H1 (cell line): ENCODE measurements around the gene RIMS1. TPM values are rescaled to one million over a fixed set of nuclear protein-coding genes. Genes with fewer than 3 reads are reported as not detected.

Experiments used
- CTCF ChIA-PET: fragments of 300-600 bp; sonication (Branson Sonifier 250); formaldehyde crosslinking; loops from one replicate; lab custom pipeline; 2021; ENCODE audit not compliant: partially characterized antibody; lab: Charles Lee
- POLR2A ChIA-PET: fragments of 300-600 bp; sonication (Branson Sonifier 250); formaldehyde crosslinking; loops from one replicate; lab custom pipeline; 2021; ENCODE audit warnings: inconsistent platforms; ENCODE audit not compliant: partially characterized antibody; lab: Charles Lee
- DNase-seq, 2 experiments: peaks; one replicate each; pipeline versions ENCODE4 v3.0.0 to v3.0.0-alpha.2; 2010 to 2022; ENCODE audit warnings: low spot score in 2 of 2, low read depth in 1 of 2, mixed read lengths in 1 of 2
- FAIRE-seq: peaks from 2 replicates; lab custom pipeline; 2011; peaks lifted over from hg19 to GRCh38; lab: Jason Lieb, UNC
- H2AFZ ChIP-seq: 2 replicates; pipeline ENCODE4 v1.8.1; 2012; ENCODE audit warnings: low read length, inconsistent platforms
- H2AK5ac ChIP-seq: 2 replicates; pipeline ENCODE4 v1.6.1; 2013; ENCODE audit warnings: low read depth, low read length
- H2BK120ac ChIP-seq: replicated peaks from 2 replicates; pipeline ENCODE3; 2013; ENCODE audit warnings: low read depth, low read length, inconsistent platforms
- H2BK12ac ChIP-seq: 2 replicates; pipeline ENCODE4 v1.6.1; 2013; ENCODE audit warnings: low read depth, low read length
- H2BK15ac ChIP-seq: 2 replicates; pipeline ENCODE4 v1.6.1; 2013; ENCODE audit warnings: low read length
- H2BK20ac ChIP-seq: 2 replicates; pipeline ENCODE4 v1.6.1; 2013; ENCODE audit warnings: low read length
- H2BK5ac ChIP-seq: 2 replicates; pipeline ENCODE4 v1.6.1; 2013; ENCODE audit warnings: low read depth, low read length
- H3K14ac ChIP-seq: 2 replicates; pipeline ENCODE4 v1.6.1; 2013; ENCODE audit warnings: inconsistent platforms; ENCODE audit not compliant: insufficient read length
- H3K18ac ChIP-seq: 2 replicates; pipeline ENCODE4 v1.6.1; 2013; ENCODE audit warnings: low read length; ENCODE audit errors: extremely low read depth
- H3K23ac ChIP-seq: 2 replicates; pipeline ENCODE4 v1.6.1; 2013; ENCODE audit warnings: inconsistent platforms; ENCODE audit not compliant: insufficient read length
- H3K23me2 ChIP-seq: 2 replicates; pipeline ENCODE4 v1.6.1; 2013; ENCODE audit warnings: low read depth, low read length
- H3K27ac ChIP-seq: 2 replicates; pipeline ENCODE4 v1.6.1; 2011; ENCODE audit warnings: low read depth, low read length, inconsistent platforms
- H3K27me3 ChIP-seq, 4 experiments: replicated peaks in 1 of 4; 1 replicate in 1 of 4; 2 replicates in 3 of 4; pipeline versions ENCODE4 v1.6.1 to v1.8.1; 2011 to 2013; ENCODE audit warnings: low read length in 3 of 4, mild to moderate bottlenecking in 3 of 4, inconsistent platforms in 2 of 4, mixed read lengths in 2 of 4, moderate library complexity in 1 of 4; ENCODE audit not compliant: control insufficient read depth in 3 of 4, insufficient read depth in 3 of 4; ENCODE audit errors: extremely low read depth in 1 of 4
- H3K36me3 ChIP-seq, 4 experiments: 2 replicates each; pipeline versions ENCODE4 v1.6.1 to v1.8.1; 2011 to 2013; ENCODE audit warnings: mild to moderate bottlenecking in 4 of 4, low read length in 3 of 4, moderate library complexity in 2 of 4, control low read depth in 1 of 4, inconsistent platforms in 1 of 4; ENCODE audit not compliant: insufficient read depth in 4 of 4, control insufficient read depth in 2 of 4
- H3K4ac ChIP-seq: replicated peaks from 2 replicates; pipeline ENCODE3; 2013; ENCODE audit warnings: low read length, low read depth, mixed read lengths, inconsistent platforms; ENCODE audit not compliant: insufficient read length
- H3K4me1 ChIP-seq, 4 experiments: replicated peaks in 1 of 4; 1 replicate in 1 of 4; 2 replicates in 3 of 4; pipeline versions ENCODE4 v1.6.1 to v1.8.1; 2011 to 2013; ENCODE audit warnings: low read length in 3 of 4, inconsistent platforms in 2 of 4, mixed read lengths in 1 of 4; ENCODE audit not compliant: insufficient read depth in 4 of 4, control insufficient read depth in 3 of 4
- H3K4me2 ChIP-seq, 2 experiments: 2 replicates each; pipeline versions ENCODE4 v1.6.1 to v1.8.1; 2011 to 2013; ENCODE audit warnings: low read depth in 2 of 2, low read length in 2 of 2, control low read depth in 1 of 2, inconsistent platforms in 1 of 2, mild to moderate bottlenecking in 1 of 2; ENCODE audit not compliant: insufficient read depth in 1 of 2
- H3K4me3 ChIP-seq, 4 experiments: fragments of 200-600, 300-600 bp in 1 of 4; sonication (generic), shearing (Covaris generic), sonication (Bioruptor Twin) in 1 of 4; 2 replicates each; pipeline versions ENCODE4 v1.5.1 to v1.8.1; 2011 to 2016; ENCODE audit warnings: low read length in 4 of 4, low read depth in 3 of 4, control low read depth in 2 of 4, inconsistent platforms in 2 of 4, mild to moderate bottlenecking in 2 of 4, mixed read lengths in 1 of 4, moderate library complexity in 1 of 4; ENCODE audit not compliant: insufficient read depth in 2 of 4; ENCODE audit errors: extremely low read depth in 1 of 4
- H3K56ac ChIP-seq: replicated peaks from 2 replicates; pipeline ENCODE3; 2013; ENCODE audit warnings: low read depth, mild to moderate bottlenecking, mixed read lengths, low read length, inconsistent platforms; ENCODE audit not compliant: insufficient read length
- H3K79me1 ChIP-seq: 2 replicates; pipeline ENCODE4 v1.6.1; 2013; ENCODE audit warnings: low read depth, low read length, control low read depth
- H3K79me2 ChIP-seq, 2 experiments: 2 replicates each; pipeline versions ENCODE4 v1.6.1 to v1.8.1; 2012 to 2013; ENCODE audit warnings: low read length in 2 of 2, mild to moderate bottlenecking in 2 of 2, inconsistent platforms in 1 of 2; ENCODE audit not compliant: insufficient read depth in 2 of 2, control insufficient read depth in 1 of 2
- H3K9ac ChIP-seq, 4 experiments: replicated peaks in 1 of 4; 1 replicate in 1 of 4; 2 replicates in 3 of 4; pipeline versions ENCODE4 v1.6.1 to v1.8.1; 2011 to 2013; ENCODE audit warnings: low read depth in 3 of 4, low read length in 3 of 4, control low read depth in 2 of 4, mild to moderate bottlenecking in 2 of 4, moderate library complexity in 2 of 4, inconsistent platforms in 1 of 4; ENCODE audit errors: extremely low read depth in 1 of 4
- H3K9me3 ChIP-seq, 2 experiments: 2 replicates each; pipeline versions ENCODE4 v1.6.1 to v1.8.1; 2012 to 2013; ENCODE audit warnings: mild to moderate bottlenecking in 2 of 2, moderate library complexity in 2 of 2, control low read depth in 1 of 2, inconsistent platforms in 1 of 2, low read depth in 1 of 2, low read length in 1 of 2, mixed read lengths in 1 of 2; ENCODE audit not compliant: insufficient read depth in 2 of 2
- H4K20me1 ChIP-seq, 2 experiments: replicated peaks in 1 of 2; 2 replicates each; pipeline versions ENCODE3 to v1.8.1; 2011 to 2013; ENCODE audit warnings: inconsistent platforms in 2 of 2, low read length in 2 of 2, mild to moderate bottlenecking in 1 of 2; ENCODE audit not compliant: insufficient read depth in 2 of 2, control insufficient read depth in 1 of 2
- H4K5ac ChIP-seq: 2 replicates; pipeline ENCODE4 v1.6.1; 2013; ENCODE audit warnings: low read length, low read depth, mixed read lengths, inconsistent platforms; ENCODE audit not compliant: insufficient read length
- H4K8ac ChIP-seq: 2 replicates; pipeline ENCODE4 v1.8.0; 2013; ENCODE audit warnings: mild to moderate bottlenecking, moderate library complexity, low read length, inconsistent platforms; ENCODE audit not compliant: insufficient read depth; ENCODE audit errors: extremely low read depth
- H4K91ac ChIP-seq: replicated peaks from 2 replicates; pipeline ENCODE3; 2013; ENCODE audit warnings: low read length, mixed read lengths, inconsistent platforms; ENCODE audit not compliant: insufficient read length
- POLR2AphosphoS5 ChIP-seq: IDR thresholded peaks from 2 replicates; pipeline ENCODE4 v1.6.1; 2011; ENCODE audit warnings: low read depth, low read length
- RAD21 ChIP-seq, 2 experiments: IDR thresholded peaks in 1 of 2; conservative IDR thresholded peaks in 1 of 2; 2 replicates each; pipeline ENCODE4 v1.6.1; 2011; ENCODE audit warnings: low read depth in 2 of 2, low read length in 2 of 2, improper control_type of control experiment in 1 of 2, inconsistent platforms in 1 of 2, mild to moderate bottlenecking in 1 of 2, moderate library complexity in 1 of 2
- SIX5 ChIP-seq: IDR thresholded peaks from 2 replicates; pipeline ENCODE4 v1.6.1; 2011; ENCODE audit warnings: mild to moderate bottlenecking, low read depth, low read length
- WGBS, 2 experiments: shearing (Covaris generic) in 1 of 2; methylation state at CpG; one replicate each; pipeline versions ENCODE4 v1.1.6 to v1.1.7; 2013 to 2015; ENCODE audit warnings: low lambda C conversion rate in 2 of 2, mixed read lengths in 2 of 2, inconsistent platforms in 1 of 2, low coverage in 1 of 2, missing lambda C conversion rate in 1 of 2; ENCODE audit not compliant: insufficient replicate concordance in 2 of 2, insufficient coverage in 1 of 2, insufficient read length in 1 of 2; ENCODE audit errors: extremely low coverage in 1 of 2, missing lambda C conversion rate in 1 of 2; 5-methylcytosine and 5-hydroxymethylcytosine counted together
- polyA plus RNA-seq, 7 experiments: library from polyadenylated mRNA; depleted of rRNA in 3 of 7; stranded (reverse) in 5 of 7; unstranded in 2 of 7; fragments of >200 nt in 5 of 7; fragments of 200-250 nt in 2 of 7; gene quantifications; 1 replicate in 5 of 7; 2 replicates in 1 of 7; 4 replicates in 1 of 7; pipeline versions ENCODE4 v1.2.1 to v1.2.3, GENCODE V29; 2011 to 2013; ENCODE audit warnings: missing spikeins in 2 of 7, mixed read lengths in 2 of 7
- total RNA-seq: library from RNA; stranded (reverse); fragmentation: NEBNext Ultra II Directional; extraction: Animal tissue kit (Norgen Biotek cat#: 25700); gene quantifications from 2 replicates; pipeline ENCODE4 v1.2.1, GENCODE V29; 2021
- TF ChIP-seq, protein P1 (sequence below), 3 experiments: IDR thresholded peaks; 1 replicate in 2 of 3; 2 replicates in 1 of 3; pipeline versions ENCODE4 v1.5.1 to v1.6.1; 2011; ENCODE audit warnings: low read length in 3 of 3, mild to moderate bottlenecking in 3 of 3, inconsistent platforms in 2 of 3, low read depth in 1 of 3, moderate library complexity in 1 of 3; ENCODE audit not compliant: insufficient read depth in 1 of 3; ENCODE audit errors: control extremely low read depth in 1 of 3

The RIMS1 gene
- total and polyA plus RNA-seq, 2 of the 8 experiments (the other 6 are each of a cell fraction or from before 2014, with no cell fraction given), result 0.63 to 2.3 TPM

DNA sequence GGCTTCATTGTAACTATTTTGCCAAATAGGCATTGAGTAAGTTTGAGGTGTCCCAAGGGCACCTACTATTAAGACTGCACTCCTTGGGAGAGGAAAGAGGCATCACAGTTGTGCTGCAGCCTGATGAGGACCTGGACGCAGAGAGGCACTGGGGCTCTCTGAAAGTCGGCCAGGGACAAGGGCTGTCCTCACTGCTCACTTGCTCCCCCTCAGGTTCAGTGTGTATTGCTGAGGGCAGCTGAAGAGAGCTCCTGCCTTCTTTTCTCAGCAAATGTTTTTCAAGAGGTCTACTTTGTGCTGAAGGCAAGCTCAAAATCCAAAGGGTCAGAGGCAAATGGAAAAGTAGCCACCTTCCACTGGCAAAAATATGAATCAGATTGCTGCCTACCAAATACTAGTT, 331.8 kb downstream of the RIMS1 start:
- H4K91ac ChIP-seq, result no peak overlapping the region
- H3K4me1 ChIP-seq, result no peaks in the 10 kb centered on the region
- no peak overlapping the region for H2BK5ac ChIP-seq
- TF ChIP-seq SIX5 (no peak), POLR2AphosphoS5 (no peak), RAD21 (IDR thresholded peaks at IDR 0.05 in 1 of 2, conservative IDR thresholded peaks at IDR 0.05 in 1 of 2; ENCODE audit: low read depth in 2 of 2, low read length in 2 of 2) (peak; percentile 59 to 64)
- TF ChIP-seq, protein P1, sequence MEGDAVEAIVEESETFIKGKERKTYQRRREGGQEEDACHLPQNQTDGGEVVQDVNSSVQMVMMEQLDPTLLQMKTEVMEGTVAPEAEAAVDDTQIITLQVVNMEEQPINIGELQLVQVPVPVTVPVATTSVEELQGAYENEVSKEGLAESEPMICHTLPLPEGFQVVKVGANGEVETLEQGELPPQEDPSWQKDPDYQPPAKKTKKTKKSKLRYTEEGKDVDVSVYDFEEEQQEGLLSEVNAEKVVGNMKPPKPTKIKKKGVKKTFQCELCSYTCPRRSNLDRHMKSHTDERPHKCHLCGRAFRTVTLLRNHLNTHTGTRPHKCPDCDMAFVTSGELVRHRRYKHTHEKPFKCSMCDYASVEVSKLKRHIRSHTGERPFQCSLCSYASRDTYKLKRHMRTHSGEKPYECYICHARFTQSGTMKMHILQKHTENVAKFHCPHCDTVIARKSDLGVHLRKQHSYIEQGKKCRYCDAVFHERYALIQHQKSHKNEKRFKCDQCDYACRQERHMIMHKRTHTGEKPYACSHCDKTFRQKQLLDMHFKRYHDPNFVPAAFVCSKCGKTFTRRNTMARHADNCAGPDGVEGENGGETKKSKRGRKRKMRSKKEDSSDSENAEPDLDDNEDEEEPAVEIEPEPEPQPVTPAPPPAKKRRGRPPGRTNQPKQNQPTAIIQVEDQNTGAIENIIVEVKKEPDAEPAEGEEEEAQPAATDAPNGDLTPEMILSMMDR (IDR thresholded peaks at IDR 0.05; ENCODE audit: control extremely low read depth in 1 of 3, insufficient read depth in 1 of 3, low read depth in 1 of 3, low read length in 3 of 3), result peak; percentile 70 to 83 (median 81)
- 42% methylated on average over 2 of the region's 2 CpGs; no CpG with 5 or more reads in 1 of the 2 experiments for WGBS, 2 experiments
- H3K18ac ChIP-seq, result no peak overlapping the region
- no peaks in the 10 kb centered on the region for H3K79me1 ChIP-seq
- H3K79me2 ChIP-seq, result no peaks in the 10 kb centered on the region
- H3K9me3 ChIP-seq, result no peaks in the 10 kb centered on the region
- H3K27me3 ChIP-seq, result no peaks in the 10 kb centered on the region
- H2BK12ac ChIP-seq, result no peak overlapping the region
- no peak overlapping the region for H3K14ac ChIP-seq
- no peaks in the 10 kb centered on the region for H4K20me1 ChIP-seq
- H3K23me2 ChIP-seq, result no peaks in the 10 kb centered on the region
- H2BK20ac ChIP-seq, result no peak overlapping the region
- H3K4ac ChIP-seq, result no peak overlapping the region
- H3K56ac ChIP-seq, result no peak overlapping the region
- no peak overlapping the region for H2AFZ ChIP-seq
- DNase-seq, result peak; percentile 46 to 61
- H2AK5ac ChIP-seq, result no peak overlapping the region
- no peak overlapping the region for H3K23ac ChIP-seq
- no peak overlapping the region for H2BK120ac ChIP-seq
- FAIRE-seq, result peak; percentile 69
- H3K4me2 ChIP-seq, result no peak overlapping the region
- ChIA-PET POLR2A (no interaction called here), CTCF (interaction anchor here (0.7 to 3.1 kb wide), 4 partner anchors 11 to 828 kb away, joined by 3 to 26 read pairs (median 4); no protein-coding TSS in a partner anchor)
- no peak overlapping the region for H2BK15ac ChIP-seq
- H4K8ac ChIP-seq, result no peak overlapping the region
- no peak overlapping the region for H3K9ac ChIP-seq
- H3K4me3 ChIP-seq, result no peak overlapping the region
- no peak overlapping the region for H4K5ac ChIP-seq
- no peaks in the 10 kb centered on the region for H3K36me3 ChIP-seq
- no peak overlapping the region for H3K27ac ChIP-seq
